Hematopoietic multipotent progenitor cell treated with erythropoietin and hydrocortisone succinate and interleukin-3 and kit ligand, for 6 days (in vitro differentiated cells): ENCODE measurements around the gene IFT43.
"Not testable (repeated sequence)": the region's sequence is repeated elsewhere in the genome, so short reads cannot be mapped to it uniquely, and the experiment has no call there.

Source experiments
- DNase-seq: peaks from one replicate; pipeline ENCODE4 v3.0.0-alpha.2; 2015

The IFT43 gene

DNA sequence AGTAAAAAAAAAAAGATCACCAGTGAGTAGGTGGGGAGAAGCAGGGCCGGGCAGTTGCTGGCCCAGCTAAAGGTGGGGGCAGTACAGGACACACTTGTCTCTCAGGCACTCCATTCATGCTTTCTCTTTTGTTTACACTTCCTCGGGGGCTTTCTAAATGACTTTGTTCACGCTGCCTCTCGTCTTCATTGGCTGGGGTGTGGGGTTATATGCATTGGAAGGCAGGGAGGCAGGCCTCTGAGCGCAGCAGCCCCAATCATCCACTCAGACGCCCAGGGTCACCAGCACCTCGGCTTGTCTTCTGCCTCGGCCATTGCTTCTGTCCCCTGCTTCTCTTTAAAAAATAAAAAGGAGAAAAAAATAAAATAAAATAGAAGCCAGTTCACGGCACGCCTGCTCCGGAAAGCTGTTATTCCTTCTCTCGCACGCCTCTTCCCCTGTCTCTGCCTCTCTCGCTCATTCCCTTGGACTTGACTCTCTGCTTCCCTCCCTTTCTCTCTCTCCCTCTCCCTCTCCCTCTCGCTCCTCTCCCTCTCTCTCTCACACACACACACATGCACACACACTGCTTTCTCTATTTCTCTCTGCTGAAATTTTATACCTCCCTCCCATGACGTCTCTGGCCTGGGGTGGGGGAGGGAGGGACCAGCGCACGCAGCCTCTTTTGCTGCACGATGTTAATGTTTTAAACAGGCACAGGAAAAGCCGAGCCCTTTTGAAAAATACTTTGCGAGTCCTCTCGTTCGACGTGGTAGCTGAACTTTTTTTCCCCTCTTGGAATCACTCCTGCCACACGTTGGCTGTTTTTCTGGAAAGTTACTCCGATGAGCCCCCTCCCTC is 3.9 kb upstream of the IFT43 start, which contains the start of gene TGFB3:
Gene TGFB3, minus strand, starts transcription at position 570 of the 840 bp plus-strand sequence. CDS start 1,102 bp downstream, outside the sequence.
- peak; percentile 72 for DNase-seq

DNA sequence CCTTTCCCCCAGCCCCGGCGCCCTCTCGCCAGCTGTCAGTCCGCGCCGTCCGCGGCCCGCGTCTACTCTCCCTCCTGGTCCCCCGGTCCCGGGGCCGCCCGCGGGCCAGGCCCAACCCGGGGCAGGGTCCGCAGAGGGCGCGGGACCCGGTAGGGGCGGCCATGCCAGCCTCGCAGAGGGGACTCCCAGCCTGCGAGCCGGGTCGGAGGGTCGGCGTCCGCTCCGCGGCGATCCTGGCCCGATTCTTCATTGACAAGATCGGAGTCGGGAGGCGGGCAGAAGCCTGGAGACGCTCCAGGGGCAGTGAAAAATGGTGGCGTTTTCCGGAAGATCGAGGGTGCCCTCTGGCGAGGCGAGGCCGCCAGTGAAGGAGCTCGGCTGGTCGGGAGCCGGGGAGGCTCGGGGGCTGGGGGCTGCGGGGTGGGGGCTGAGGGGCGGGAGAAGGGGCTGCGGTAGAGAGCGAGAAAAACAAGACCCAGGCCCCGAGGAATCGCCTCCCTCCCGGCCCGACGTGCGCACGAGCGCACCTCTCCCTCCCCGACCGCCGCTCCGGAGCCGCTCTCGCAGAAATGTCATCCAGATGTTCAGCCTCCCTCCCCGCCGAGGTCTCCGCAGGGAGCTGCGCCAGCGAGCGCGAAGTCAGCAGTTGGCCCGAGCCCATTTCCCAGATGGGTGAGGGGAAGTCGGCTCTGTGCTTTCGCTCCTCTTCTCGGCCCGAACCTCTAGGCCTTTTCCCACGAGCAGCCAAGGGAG is 3.1 kb upstream of the IFT43 start:
- peak; percentile 87 for DNase-seq

- DNase-seq = no peak
Measured at GRCh38 chr14:75983019-75983358, 2.6 kb upstream of the IFT43 start.

- no peak for DNase-seq
Measured at GRCh38 chr14:75984674-75985073, 889 bp upstream of the IFT43 start.

DNA sequence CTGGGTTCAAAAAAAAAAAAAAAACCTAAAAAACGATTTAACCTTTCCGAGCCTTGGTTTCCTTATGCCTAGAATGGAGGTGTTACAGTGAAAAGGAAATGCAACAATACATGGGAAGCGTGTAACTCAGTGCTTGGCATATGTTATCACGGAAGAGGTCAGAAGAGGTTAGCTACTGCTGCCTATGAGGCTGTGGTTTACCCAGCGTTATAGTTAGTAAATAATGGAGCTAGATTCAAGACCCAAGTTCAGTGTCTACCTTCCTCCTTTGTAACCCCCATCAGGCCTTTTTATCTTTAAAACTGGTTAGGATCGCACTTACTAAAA is 839 bp downstream of the IFT43 start:
- no peak for DNase-seq

GRCh38 chr14:75987201-75987970 is 1.8 kb downstream of the IFT43 start:
- no peak for DNase-seq

DNA sequence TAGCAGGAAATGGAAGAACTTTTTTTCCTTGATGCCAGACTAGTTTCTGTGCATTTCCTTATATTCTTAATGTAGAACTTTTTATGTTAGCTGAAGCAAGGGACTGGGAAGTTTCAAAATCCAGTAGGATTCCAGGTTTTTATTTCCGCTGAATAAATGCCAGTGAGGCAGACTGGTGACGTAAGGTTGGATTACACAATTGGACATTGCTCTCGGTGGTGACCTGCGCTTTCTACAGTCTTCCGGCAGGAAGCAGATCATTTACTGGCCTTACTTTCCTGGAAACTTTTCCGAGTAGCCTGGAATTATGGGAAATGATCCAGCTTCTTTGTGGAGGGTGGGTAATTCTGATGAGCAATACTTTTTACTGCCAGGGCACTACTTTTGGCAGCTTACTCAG is 3.6 kb downstream of the IFT43 start:
- no peak for DNase-seq

DNA sequence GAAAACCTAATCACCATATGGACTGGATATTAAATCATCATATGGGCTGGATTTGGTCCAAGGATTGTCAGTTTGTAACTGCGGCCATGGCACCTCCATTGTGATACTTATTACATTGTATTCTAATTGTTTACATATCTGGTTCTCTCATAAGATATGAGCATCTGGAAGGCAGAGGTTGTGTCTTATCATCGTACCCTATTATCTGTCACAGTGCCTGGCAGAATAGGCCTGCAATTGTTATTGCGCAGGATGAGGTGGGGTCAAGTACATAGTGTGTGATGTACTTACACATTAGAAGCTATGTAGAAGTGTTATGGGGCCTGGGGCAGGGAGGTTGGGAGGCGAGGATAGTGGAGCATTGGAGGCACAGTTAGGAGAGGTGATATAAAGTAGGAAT is 4.7 kb downstream of the IFT43 start:
- DNase-seq = no peak

- no peak for DNase-seq
Measured at GRCh38 chr14:75991753-75992152, 6.2 kb downstream of the IFT43 start.

DNA sequence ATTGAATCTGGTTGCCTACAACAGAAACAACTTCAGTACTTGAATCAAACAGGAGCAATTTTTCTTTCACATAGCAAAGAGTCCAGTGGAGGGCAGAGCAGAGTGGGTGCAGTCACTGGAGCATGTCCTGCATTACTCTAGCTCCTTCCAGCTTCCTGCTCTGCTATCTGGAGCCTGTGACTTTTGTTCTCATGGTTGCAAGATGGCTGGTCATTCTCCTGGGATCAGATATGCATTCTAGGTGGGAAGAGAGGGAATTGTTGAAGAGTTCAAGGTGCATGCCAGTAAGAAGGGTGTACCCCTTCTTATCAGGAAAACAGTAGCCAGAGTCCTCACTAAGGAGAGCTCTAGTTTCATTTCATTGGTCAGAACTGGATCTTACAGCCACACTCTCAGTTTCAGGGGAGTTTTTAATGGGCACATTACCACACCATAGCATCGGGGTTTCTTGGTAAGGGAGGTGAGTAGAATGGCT is 8.0 kb downstream of the IFT43 start:
- DNase-seq = no peak

- no peak for DNase-seq
Measured at GRCh38 chr14:75995372-75996041, 9.9 kb downstream of the IFT43 start.

DNA sequence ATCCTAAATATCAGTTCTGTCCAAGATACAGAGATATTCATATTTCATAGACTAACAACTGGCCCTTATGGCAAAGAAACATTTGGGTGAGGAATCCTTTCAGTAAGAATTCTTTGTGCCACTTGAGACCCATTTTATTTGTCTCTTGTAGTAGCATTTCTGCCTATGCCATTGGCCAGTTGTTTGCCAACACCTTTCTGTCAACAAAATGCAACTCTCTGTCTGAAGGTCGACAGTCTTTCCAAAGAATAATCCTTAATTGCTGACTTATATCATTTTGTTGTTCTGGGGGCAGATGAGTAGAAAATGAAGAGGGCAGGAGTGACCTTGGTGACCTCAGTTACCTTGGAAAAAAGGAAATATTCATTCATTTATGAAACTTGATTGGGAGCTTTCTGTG is 10.9 kb downstream of the IFT43 start:
- no peak for DNase-seq

- no peak for DNase-seq
Measured at GRCh38 chr14:75999511-76000190, 14.1 kb downstream of the IFT43 start.

DNA sequence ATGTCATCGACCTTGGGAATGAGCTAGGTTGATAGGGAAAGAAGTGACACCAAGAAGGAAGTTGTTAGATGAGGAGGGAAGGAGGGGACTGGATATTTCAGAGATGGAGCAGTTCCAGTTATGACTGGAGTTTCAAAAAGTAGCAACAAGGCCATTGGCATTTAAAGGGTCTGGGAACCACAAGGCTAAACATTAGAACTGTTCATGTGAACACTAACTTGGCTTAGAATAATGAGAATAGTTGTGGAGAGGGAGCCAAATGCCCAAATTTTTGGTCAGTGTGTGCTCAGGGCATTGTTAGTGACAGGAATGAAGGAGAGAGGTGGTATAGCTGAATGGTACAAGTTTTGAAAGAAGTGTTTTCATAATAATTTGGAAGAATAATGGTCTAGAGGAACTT is 16.8 kb downstream of the IFT43 start:
- DNase-seq = no peak

DNA sequence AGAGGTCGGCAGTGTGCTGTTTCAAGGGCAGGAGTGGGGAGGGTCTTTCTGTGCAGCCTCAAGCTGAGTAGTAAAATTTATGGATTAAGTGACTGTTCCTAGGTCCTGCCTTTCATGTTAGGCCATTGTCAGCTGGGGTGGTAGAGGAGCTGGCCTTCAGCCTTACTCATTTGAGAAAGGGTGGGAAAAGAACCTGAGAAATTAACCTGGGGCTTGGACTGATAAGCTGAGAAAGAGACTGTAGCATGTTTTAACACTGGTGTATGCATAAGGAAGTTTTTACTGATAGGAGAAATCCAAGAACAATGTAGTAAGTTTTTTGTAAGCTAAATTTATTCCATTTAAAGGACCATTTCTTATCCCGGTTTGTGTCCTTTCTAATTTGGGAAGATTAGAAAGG is 20.7 kb downstream of the IFT43 start:
- DNase-seq = no peak

DNA sequence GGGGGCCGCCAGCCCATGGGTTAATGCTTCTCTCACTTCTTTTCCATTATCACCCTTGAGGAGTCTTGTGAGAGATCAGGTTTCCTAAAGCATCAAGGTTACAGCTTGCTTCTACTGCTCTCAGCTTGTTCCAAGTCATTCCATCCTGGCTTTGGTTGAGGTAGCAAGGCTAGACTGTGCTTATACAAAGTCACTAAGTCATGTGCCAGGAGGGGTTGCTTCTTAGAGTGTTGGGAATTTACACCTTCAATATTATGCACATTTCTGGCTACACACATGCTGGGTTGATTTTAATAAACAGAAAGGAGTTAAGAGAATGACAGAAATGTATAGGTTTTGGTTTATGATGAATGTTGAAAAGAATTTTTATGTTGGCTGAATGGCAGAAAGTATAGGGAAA is 21.8 kb downstream of the IFT43 start:
- DNase-seq = no peak

DNA sequence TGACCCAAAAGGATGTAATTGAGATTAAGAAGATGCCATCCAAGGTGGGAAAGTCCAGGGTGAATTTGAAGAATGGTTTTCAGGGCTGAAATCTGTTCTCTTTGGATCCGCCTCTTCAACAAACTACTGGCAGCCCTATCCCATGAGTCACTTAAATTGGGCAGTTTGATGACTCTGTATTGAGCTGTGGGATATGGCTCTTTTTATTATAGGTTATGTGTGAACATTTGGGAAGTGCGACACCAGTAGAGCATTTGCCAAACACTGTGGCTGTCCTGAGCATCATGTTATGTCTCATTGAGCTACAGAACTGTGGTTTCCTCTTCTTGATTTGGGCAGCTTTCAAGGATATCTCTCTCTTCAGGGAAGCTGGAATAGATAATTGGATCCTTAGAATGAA is 22.3 kb downstream of the IFT43 start:
- DNase-seq = no peak

GRCh38 chr14:76009627-76010026 is 24.1 kb downstream of the IFT43 start:
- DNase-seq = not testable (repeated sequence)

- DNase-seq = no peak
Measured at GRCh38 chr14:76011930-76012329, 26.4 kb downstream of the IFT43 start.

DNA sequence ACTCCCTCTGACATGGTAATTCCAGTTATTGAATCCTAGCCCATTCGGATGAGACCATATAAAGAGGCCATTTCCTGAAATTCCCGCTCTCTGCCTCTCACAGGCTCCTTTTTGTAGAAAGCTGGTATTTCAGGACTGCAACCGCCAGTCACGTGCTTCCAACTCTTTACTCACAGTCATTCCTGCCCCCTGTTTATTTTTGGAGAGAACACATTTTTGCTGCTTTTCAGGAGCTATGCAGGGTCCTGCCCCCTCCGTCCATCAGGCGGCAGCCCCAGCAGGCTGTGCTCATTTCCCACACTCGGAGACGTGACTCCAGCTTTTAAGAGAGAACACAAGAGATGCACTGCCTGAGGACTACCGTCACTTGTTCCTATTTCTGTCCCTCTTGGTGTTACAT is 26.8 kb downstream of the IFT43 start:
- DNase-seq = no peak

DNA sequence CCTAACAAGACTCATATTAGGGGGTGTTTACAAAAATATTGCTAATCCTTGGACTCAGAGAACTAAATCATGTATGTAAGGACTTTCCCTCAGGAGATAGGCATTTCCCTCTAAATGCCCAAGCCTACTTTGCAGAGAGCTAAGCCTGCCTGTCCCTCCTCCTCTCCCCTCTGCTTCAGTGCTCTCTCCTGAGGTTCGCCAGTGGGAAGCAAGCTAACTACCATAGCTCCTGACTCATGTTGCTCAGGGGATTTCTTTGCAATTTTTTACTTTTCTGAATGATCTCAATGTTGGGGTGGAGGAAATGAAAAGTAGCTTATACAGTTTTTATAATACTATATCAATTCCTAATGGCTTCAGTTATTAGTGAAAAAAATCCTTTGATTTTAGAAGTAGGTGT is 29.6 kb downstream of the IFT43 start:
- no peak for DNase-seq

DNA sequence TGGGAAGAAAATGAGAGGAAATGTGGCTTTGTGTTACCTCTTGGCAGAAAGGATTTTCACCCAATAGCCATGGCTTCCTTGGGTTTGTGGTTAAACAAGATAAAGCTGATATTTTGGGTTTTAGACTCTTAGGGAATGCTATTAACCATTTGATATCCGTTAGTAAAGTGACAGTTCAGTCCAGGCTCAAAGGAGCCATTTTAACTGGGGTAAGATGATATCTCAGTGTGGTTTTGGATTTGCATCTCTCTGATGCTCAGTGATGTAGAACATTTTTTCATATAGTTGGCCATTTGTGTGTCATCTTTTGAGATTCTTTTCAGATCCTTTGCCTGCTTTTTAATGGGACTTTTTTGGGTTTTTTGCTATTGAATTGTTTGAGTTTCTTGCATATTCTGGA is 30.1 kb downstream of the IFT43 start:
- no peak for DNase-seq
